IPS-18c (cell line): ENCODE measurements around the gene STT3A.
A peak's percentile ranks its signal among the peaks of the same experiment; 100 is the strongest.

Experiments used
- H3K4me3 ChIP-seq: 2 replicates; pipeline ENCODE4 v1.7.0; 2013; ENCODE audit warnings: low read depth, mild to moderate bottlenecking, low read length, moderate library complexity; ENCODE audit not compliant: insufficient read depth
- H3K9me3 ChIP-seq: one replicate; pipeline ENCODE4 v1.6.1; 2013; ENCODE audit warnings: mild to moderate bottlenecking, low read length, moderate library complexity; ENCODE audit not compliant: control insufficient read depth, insufficient read depth

Gene STT3A

GRCh38 chr11:125625630-125626287 is 33.1 kb downstream of the STT3A start:
- Histone ChIP-seq H3K9me3 (no peaks in the 10 kb centered on the region), H3K4me3 (peak overlapping the region; percentile 91)

- H3K4me3 ChIP-seq = peak overlapping the region; percentile 91
Observed at GRCh38 chr11:125626288-125626950, 33.8 kb downstream of the STT3A start.

DNA sequence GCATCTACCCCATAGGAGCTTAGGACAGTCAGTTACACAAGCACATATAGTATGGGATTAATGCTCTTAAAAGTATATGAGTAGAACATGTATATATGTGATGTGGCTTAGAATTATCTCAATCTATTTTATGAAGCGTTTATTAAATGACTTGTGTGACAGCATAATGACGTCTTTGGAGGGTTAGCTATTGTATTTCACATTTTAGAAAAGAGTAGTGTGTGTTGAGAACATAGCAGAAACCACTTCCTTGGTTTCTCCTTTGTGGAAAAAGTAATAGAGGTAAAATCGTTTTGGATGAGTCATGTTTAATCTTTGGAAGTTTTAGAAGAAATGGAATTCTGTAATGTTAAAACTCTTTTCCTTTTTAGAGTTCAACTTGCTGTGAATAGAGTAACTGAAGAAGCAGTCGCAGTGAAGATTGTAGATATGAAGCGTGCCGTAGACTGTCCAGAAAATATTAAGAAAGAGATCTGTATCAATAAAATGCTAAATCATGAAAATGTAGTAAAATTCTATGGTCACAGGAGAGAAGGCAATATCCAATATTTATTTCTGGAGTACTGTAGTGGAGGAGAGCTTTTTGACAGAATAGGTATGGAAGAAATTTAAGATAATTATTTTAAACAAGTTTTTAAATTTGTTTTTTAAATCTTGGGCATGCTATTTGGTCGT is 34.7 kb downstream of the STT3A start:
- H3K4me3 ChIP-seq = peak overlapping the region; percentile 91
- no peaks in the 10 kb centered on the region for H3K9me3 ChIP-seq

More at GRCh38 chr11:125626288-125626950, 33.8 kb downstream of the STT3A start:
- no peaks in the 10 kb centered on the region for H3K9me3 ChIP-seq

DNA sequence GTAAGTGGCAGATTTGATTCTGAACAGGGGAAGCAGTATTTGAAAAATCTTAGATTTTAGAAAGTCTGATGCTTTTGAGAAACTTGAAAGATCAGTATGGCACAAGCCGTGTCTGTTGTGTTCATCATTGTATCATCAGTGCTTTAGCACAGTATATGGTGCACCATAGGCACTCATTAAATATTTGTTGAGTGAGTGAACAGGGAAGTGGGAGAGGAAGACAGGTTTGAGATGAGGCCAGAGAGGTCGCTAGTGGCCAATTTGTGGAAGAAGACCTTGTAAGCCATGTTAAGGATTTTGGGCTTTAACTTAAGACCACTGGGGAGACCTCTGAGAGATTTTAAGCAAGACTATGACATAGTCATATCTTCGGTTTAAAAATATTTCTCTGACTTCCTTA is 45.2 kb downstream of the STT3A start:
- no peaks in the 10 kb centered on the region for H3K9me3 ChIP-seq
- no peak overlapping the region for H3K4me3 ChIP-seq

GRCh38 chr11:125638315-125638714 is 45.7 kb downstream of the STT3A start:
- no peaks in the 10 kb centered on the region for H3K9me3 ChIP-seq
- H3K4me3 ChIP-seq = no peak overlapping the region

GRCh38 chr11:125645871-125646270 is 53.2 kb downstream of the STT3A start:
- no peaks in the 10 kb centered on the region for H3K9me3 ChIP-seq

GRCh38 chr11:125649465-125650166 is 57.0 kb downstream of the STT3A start:
- no peaks in the 10 kb centered on the region for H3K9me3 ChIP-seq
- H3K4me3 ChIP-seq = no peak overlapping the region

More at GRCh38 chr11:125645871-125646270, 53.2 kb downstream of the STT3A start:
- no peak overlapping the region for H3K4me3 ChIP-seq

DNA sequence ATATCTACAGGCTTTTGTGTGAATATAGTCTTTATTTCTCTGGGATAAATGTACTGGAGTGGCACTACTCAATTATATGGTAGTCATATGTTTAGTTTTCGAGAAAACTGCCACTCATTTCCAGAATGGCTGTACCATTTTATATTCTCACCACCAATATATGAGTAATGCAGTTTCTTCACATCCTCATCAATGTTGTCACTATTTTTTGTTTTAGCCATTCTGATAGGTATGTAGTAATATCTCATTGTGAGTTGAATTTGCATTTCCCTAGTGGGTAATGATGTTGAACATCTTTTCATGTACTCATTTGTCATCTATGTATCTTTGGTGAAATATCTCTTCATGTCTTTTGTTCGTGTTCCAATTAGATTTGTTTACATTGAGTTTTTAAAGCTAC is 70.0 kb downstream of the STT3A start:
- Histone ChIP-seq H3K9me3 (no peaks in the 10 kb centered on the region), H3K4me3 (no peak overlapping the region)

- Histone ChIP-seq H3K4me3 (no peak overlapping the region), H3K9me3 (no peaks in the 10 kb centered on the region)
Observed at GRCh38 chr11:125663910-125664309, 71.3 kb downstream of the STT3A start.

- no peak overlapping the region for H3K4me3 ChIP-seq
- no peaks in the 10 kb centered on the region for H3K9me3 ChIP-seq
Observed at GRCh38 chr11:125667151-125667550, 74.5 kb downstream of the STT3A start.

GRCh38 chr11:125670172-125670571 is 77.5 kb downstream of the STT3A start:
- no peaks in the 10 kb centered on the region for H3K9me3 ChIP-seq
- no peak overlapping the region for H3K4me3 ChIP-seq

- Histone ChIP-seq H3K9me3 (no peaks in the 10 kb centered on the region), H3K4me3 (no peak overlapping the region)
Observed at GRCh38 chr11:125671561-125671960, 78.9 kb downstream of the STT3A start.
